OCI-LY7 (cell line): ENCODE results near the gene IMPA2. TPM values are rescaled to one million over a fixed set of nuclear protein-coding genes. Genes with fewer than 3 reads are reported as not detected.

Source experiments
- BruUV-seq: library from RNA; stranded (reverse); fragments of 400-500 nt; replicated peaks from 2 replicates; lab custom pipeline; 2021; lab: Mats Ljungman, UMichigan
- CTCF ChIA-PET: fragments of 300-600 bp; sonication (Branson Sonifier 250); formaldehyde crosslinking; loops from one replicate; lab custom pipeline; 2022; ENCODE audit warnings: antibody characterized with exemption; ENCODE audit not compliant: unreplicated experiment; lab: Charles Lee
- POLR2A ChIA-PET: fragments of 300-600 bp; sonication (Branson Sonifier 250); formaldehyde crosslinking; loops from one replicate; lab custom pipeline; 2022; ENCODE audit warnings: antibody characterized with exemption; lab: Charles Lee
- DNase-seq: peaks from one replicate; pipeline ENCODE4 v3.0.0-alpha.2; 2015; ENCODE audit warnings: low spot score
- H2AFZ ChIP-seq: fragments of 200-600 bp; sonication (generic), shearing (Covaris generic); 2 replicates; pipeline ENCODE4 v1.6.1; 2014; ENCODE audit warnings: mild to moderate bottlenecking, antibody characterized with exemption, low read length, moderate library complexity
- H3K27ac ChIP-seq: fragments of 200-600 bp; sonication (generic); 2 replicates; pipeline ENCODE4 v1.5.1; 2014; ENCODE audit warnings: mixed run types, low read depth, mild to moderate bottlenecking, moderate library complexity, low read length, inconsistent platforms; ENCODE audit not compliant: poor library complexity, severe bottlenecking
- H3K36me3 ChIP-seq: fragments of 200-600 bp; sonication (generic); 2 replicates; pipeline ENCODE4 v1.6.1; 2014; ENCODE audit warnings: mild to moderate bottlenecking, antibody characterized with exemption, low read length, moderate library complexity, mixed read lengths; ENCODE audit not compliant: insufficient read depth
- H3K4me1 ChIP-seq: fragments of 200-600 bp; sonication (generic); 2 replicates; pipeline ENCODE4 v1.5.1; 2014; ENCODE audit warnings: mild to moderate bottlenecking, low read length; ENCODE audit not compliant: insufficient read depth, poor library complexity, severe bottlenecking
- H3K4me2 ChIP-seq: fragments of 200-600 bp; sonication (generic); 2 replicates; pipeline ENCODE4 v1.6.1; 2014; ENCODE audit warnings: mild to moderate bottlenecking, low read length
- H3K4me3 ChIP-seq: fragments of 200-600 bp; sonication (generic); 2 replicates; pipeline ENCODE4 v1.5.1; 2014; ENCODE audit warnings: mild to moderate bottlenecking, low read depth, low read length; ENCODE audit not compliant: poor library complexity, severe bottlenecking
- H3K79me2 ChIP-seq: fragments of 200-600 bp; sonication (generic); 2 replicates; pipeline ENCODE4 v1.6.1; 2016; ENCODE audit warnings: low read depth, mild to moderate bottlenecking, low read length, moderate library complexity, mixed read lengths; ENCODE audit not compliant: insufficient read depth
- H3K9me2 ChIP-seq: fragments of 200-600 bp; sonication (generic); 2 replicates; pipeline ENCODE4 v1.6.1; 2016; ENCODE audit warnings: mild to moderate bottlenecking, low read length, mixed read lengths; ENCODE audit not compliant: insufficient read depth
- H3K9me3 ChIP-seq: fragments of 200-600 bp; sonication (generic); 2 replicates; pipeline ENCODE4 v1.6.1; 2014; ENCODE audit warnings: mild to moderate bottlenecking, mixed run types, low read length, mixed read lengths
- H4K20me1 ChIP-seq: fragments of 200-600 bp; sonication (generic); 2 replicates; pipeline ENCODE4 v1.6.1; 2014; ENCODE audit warnings: mild to moderate bottlenecking, antibody characterized with exemption, low read length, moderate library complexity, mixed read lengths; ENCODE audit not compliant: insufficient read depth
- CTCF ChIP-seq: fragments of 200-600 bp; sonication (generic); conservative IDR thresholded peaks from 2 replicates; pipeline ENCODE4 v1.5.1; 2014; ENCODE audit warnings: mild to moderate bottlenecking, antibody characterized with exemption, low read length, moderate library complexity, mixed read lengths
- EZH2phosphoT487 ChIP-seq: fragments of 200-600 bp; sonication (generic); IDR thresholded peaks from 2 replicates; pipeline ENCODE4 v1.6.1; 2018; ENCODE audit warnings: low read depth, borderline replicate concordance, mild to moderate bottlenecking, mixed run types, antibody characterized with exemption, low read length, moderate library complexity, mixed read lengths
- intact Hi-C: fragments of 100-400 bp; cut with micrococcal nuclease; formaldehyde crosslinking; loops from one replicate; pipeline ENCODE4 v1.10.0; 2022; ENCODE audit not compliant: unreplicated experiment
- total RNA-seq, 2 experiments: library from RNA; depleted of rRNA in 1 of 2; stranded (reverse); fragments of >200 nt in 1 of 2; shearing (Covaris generic) in 1 of 2; gene quantifications; 2 replicates each; pipeline ENCODE4 v1.2.3, GENCODE V29; 2014 to 2022

Gene IMPA2
- total RNA-seq, 2 experiments from 2014 or later: 51.9 to 59.0 TPM

DNA sequence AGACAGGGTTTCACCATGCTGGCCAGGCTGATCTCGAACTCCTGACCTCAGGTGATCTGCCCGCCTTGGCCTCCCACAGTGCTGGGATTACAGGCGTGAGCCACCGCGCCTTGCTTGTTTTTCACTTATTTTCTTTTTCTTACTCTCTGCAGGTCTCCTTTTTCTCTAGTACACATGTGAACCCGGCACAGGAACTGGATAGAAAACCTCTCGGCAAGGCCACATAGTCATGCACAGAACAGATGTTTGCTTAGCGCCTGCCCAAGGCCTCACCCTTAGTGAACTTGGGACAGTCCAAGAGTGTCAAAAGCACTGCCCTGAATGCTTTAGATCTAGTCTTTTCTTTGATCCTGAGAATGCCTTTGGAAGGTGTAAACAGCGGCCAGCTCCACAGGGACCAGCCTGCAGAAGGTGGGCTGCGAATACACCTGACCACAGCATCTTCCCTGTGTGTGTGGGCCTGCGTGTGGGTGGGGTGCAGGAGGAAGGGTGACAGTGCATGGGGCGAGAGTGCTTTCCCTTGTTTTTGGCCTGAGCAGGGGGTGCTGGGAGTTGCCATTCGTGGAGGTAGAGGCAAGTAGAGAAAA is 27.0 kb downstream of the IMPA2 start:
- BruUV-seq: no TSS peak
- Histone ChIP-seq H2AFZ (no peak overlapping the region), H3K79me2 (no peaks in the 10 kb centered on the region), H3K9me2 (no peaks in the 10 kb centered on the region), H4K20me1 (no peaks in the 10 kb centered on the region), H3K4me1 (peaks cover 4% of the 10 kb centered on the region), H3K9me3 (no peaks in the 10 kb centered on the region), H3K4me2 (no peak overlapping the region), H3K4me3 (no peak overlapping the region), H3K27ac (no peak overlapping the region), H3K36me3 (no peaks in the 10 kb centered on the region; the same call in 1 of the 2 replicates)
- no peak for TF ChIP-seq EZH2phosphoT487
- TF ChIP-seq CTCF: no peak
- intact Hi-C loops: no loop called here
- DNase-seq: no peak
- CTCF ChIA-PET: no interaction called here
- POLR2A ChIA-PET: interaction anchor here (1.0 kb wide), 1 partner anchor 27 kb away, joined by 5 read pairs; the partner anchor contains the start of gene IMPA2

- H3K27ac ChIP-seq: no peak overlapping the region
- CTCF ChIA-PET: no interaction called here
- POLR2A ChIA-PET: interaction anchor here (1.0 to 1.4 kb wide), 2 partner anchors 28 to 72 kb away, joined by 3 to 5 read pairs; partner anchors contain the start of gene IMPA2
- BruUV-seq: no TSS peak
- no peaks in the 10 kb centered on the region for H3K9me2 ChIP-seq
- H4K20me1 ChIP-seq: no peaks in the 10 kb centered on the region
- no peaks in the 10 kb centered on the region for H3K79me2 ChIP-seq
- peaks cover 4% of the 10 kb centered on the region for H3K4me1 ChIP-seq
- no peaks in the 10 kb centered on the region; the same call in 1 of the 2 replicates for H3K36me3 ChIP-seq
- H3K9me3 ChIP-seq: no peaks in the 10 kb centered on the region
- no peak overlapping the region for H2AFZ ChIP-seq
- DNase-seq: no peak
- intact Hi-C loops: no loop called here
- no peak overlapping the region for H3K4me3 ChIP-seq
- no peak overlapping the region for H3K4me2 ChIP-seq
- TF ChIP-seq EZH2phosphoT487 (no peak), CTCF (no peak)
Observed at GRCh38 chr18:12008842-12009580, 27.7 kb downstream of the IMPA2 start.
